GM12873 (cell line): ENCODE results near the gene THRA.

Experiments
- TF ChIP-seq, protein P1 (sequence below): IDR thresholded peaks from 2 replicates; pipeline ENCODE4 v1.5.1; 2012; ENCODE audit warnings: low read depth, mild to moderate bottlenecking, moderate library complexity, low read length, control low read depth; ENCODE audit not compliant: insufficient read depth; ENCODE audit errors: missing control alignments

Gene THRA

DNA sequence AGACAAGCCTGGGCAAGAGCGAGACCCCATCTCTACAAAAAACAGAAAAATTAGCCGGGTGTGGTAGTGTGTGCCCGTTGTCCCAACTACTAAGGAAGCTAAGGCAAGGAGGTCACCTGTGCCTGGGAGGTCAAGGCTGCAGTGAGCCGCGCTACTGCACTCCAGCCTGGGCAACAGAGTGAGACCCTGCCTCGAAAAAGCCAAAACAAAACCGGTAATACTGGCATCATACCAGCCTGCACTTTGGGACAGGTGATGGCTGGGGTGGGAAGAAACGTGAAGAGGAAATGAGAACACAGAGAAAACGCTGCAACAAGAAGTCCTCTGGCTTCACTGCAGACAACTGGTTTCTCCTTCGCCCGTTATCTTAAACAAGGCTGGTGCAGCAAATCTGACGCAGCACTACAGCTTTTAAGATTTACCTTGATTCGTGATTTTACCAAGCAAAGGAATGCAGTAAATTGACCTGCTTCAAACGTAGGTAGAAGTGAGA lies 76.8 kb downstream of the THRA start:
- TF ChIP-seq, protein P1, sequence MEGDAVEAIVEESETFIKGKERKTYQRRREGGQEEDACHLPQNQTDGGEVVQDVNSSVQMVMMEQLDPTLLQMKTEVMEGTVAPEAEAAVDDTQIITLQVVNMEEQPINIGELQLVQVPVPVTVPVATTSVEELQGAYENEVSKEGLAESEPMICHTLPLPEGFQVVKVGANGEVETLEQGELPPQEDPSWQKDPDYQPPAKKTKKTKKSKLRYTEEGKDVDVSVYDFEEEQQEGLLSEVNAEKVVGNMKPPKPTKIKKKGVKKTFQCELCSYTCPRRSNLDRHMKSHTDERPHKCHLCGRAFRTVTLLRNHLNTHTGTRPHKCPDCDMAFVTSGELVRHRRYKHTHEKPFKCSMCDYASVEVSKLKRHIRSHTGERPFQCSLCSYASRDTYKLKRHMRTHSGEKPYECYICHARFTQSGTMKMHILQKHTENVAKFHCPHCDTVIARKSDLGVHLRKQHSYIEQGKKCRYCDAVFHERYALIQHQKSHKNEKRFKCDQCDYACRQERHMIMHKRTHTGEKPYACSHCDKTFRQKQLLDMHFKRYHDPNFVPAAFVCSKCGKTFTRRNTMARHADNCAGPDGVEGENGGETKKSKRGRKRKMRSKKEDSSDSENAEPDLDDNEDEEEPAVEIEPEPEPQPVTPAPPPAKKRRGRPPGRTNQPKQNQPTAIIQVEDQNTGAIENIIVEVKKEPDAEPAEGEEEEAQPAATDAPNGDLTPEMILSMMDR: no peak
